ENCODE data around the gene CCDC171. TPM values are rescaled to one million over a fixed set of nuclear protein-coding genes. Genes with fewer than 3 reads are reported as not detected.
A peak's percentile ranks its signal among the peaks of the same experiment; 100 is the strongest.

Gene CCDC171
- total and polyA plus RNA-seq, 10 of the 15 experiments (the other 5 are each of a cell fraction or from before 2014, with no cell fraction given) = 1.00 to 7.2 (median 2.8) TPM

- ATAC-seq (peak; percentile 41), FAIRE-seq (no peak), DNase-seq (ENCODE audit: low read depth, low spot score) (no peak)
- Histone ChIP-seq H4K20me1 (ENCODE audit: control insufficient read depth, insufficient read depth) (no peaks in the 10 kb centered on the region; the same call in 1 of the 2 replicates), H2AFZ (ENCODE audit: control insufficient read depth, low read depth, low read length) (no peak overlapping the region), H3K27ac (ENCODE audit: control insufficient read depth, insufficient read depth) (no peak overlapping the region), H3K9ac (ENCODE audit: control insufficient read depth, insufficient read depth, low read length) (no peak overlapping the region), H3K27me3 (replicated peaks in 1 of 2; ENCODE audit: control insufficient read depth in 2 of 2, insufficient read depth in 2 of 2, low read length in 1 of 2) (no peaks in the 10 kb centered on the region), H3K4me2 (ENCODE audit: control insufficient read depth, insufficient read depth) (peak overlapping the region; percentile 45), H3K9me3 (replicated peaks; ENCODE audit: control insufficient read depth, insufficient read depth, low read length) (0 out of 3 replicates have a peak, but pooled peaks cover 1% of the 10 kb centered on the region), H3K4me1 (ENCODE audit: control insufficient read depth, insufficient read depth, low read length) (no peaks in the 10 kb centered on the region), H3K4me3 (peak overlapping the region; percentile 93; the same call in 1 of the 2 replicates), H3K36me3 (ENCODE audit: control insufficient read depth in 2 of 2, insufficient read depth in 2 of 2, low read length in 1 of 2) (peaks cover 4 to 19% of the 10 kb centered on the region in 2 experiments), H3K79me2 (ENCODE audit: control insufficient read depth, insufficient read depth, low read length) (peaks cover 93% of the 10 kb centered on the region)
- ChIA-PET POLR2A (interaction anchor here (0.7 to 1.4 kb wide), 3 partner anchors 24 to 47 kb away, joined by 3 to 4 read pairs (median 3); partner anchors contain the start of gene CCDC171), SMC1A (ENCODE audit: uncharacterized antibody, unreplicated experiment) (interaction anchor here (0.6 to 6.5 kb wide), 20 partner anchors 9 to 117 kb away, joined by 3 to 100 read pairs (median 6); no protein-coding TSS in a partner anchor), CTCF (interaction anchor here (0.7 to 4.2 kb wide), 19 partner anchors 8 to 135 kb away, joined by 3 to 32 read pairs (median 4); partner anchors contain the start of gene CCDC171), RAD21 (ENCODE audit: unreplicated experiment) (interaction anchor here (0.7 to 2.6 kb wide), 13 partner anchors 10 to 295 kb away, joined by 3 to 32 read pairs (median 6); partner anchors contain the start of genes CCDC171 and SNAPC3)
- WGBS (ENCODE audit: insufficient coverage, insufficient replicate concordance, low lambda C conversion rate, missing lambda C conversion rate) = 100% methylated on average over 3 of the region's 3 CpGs
- intact Hi-C loops (cut with micrococcal nuclease; ENCODE audit: unreplicated experiment) (loop anchor here (1.0 to 2.0 kb wide), 2 partner anchors 27 to 47 kb away; partner anchors contain the start of gene CCDC171), in situ Hi-C loops (cut with MboI) (no loop called here)
- BruUV-seq (replicated peaks) = no TSS peak
- TF ChIP-seq MXI1 (IDR thresholded peaks at IDR 0.05; ENCODE audit: low read depth, low read length) = 0 out of 2 replicates have a peak, but pooled peaks have one; percentile 45
- peak; percentile 76; the same call in 1 of the 2 replicates for TF ChIP-seq SPI1 (IDR thresholded peaks at IDR 0.05; ENCODE audit: borderline replicate concordance, insufficient read depth, low read depth, low read length)
- 0 out of 2 replicates have a peak, but pooled peaks have one; percentile 9 for TF ChIP-seq RUNX3 (IDR thresholded peaks at IDR 0.05; ENCODE audit: low read length)
- TF ChIP-seq CTCF (IDR thresholded peaks at IDR 0.05 in 2 of 3, conservative IDR thresholded peaks at IDR 0.05 in 1 of 3; ENCODE audit: control insufficient read depth in 2 of 3, extremely low read depth in 1 of 3, insufficient read depth in 1 of 3, low read depth in 3 of 3, low read length in 3 of 3) = peak; percentile 27 to 51 (median 27); a peak in 3 of 6 replicates
- peak; percentile 23; the same call in 1 of the 2 replicates for TF ChIP-seq SMC3 (IDR thresholded peaks at IDR 0.05; ENCODE audit: borderline replicate concordance, low read length)
- TF ChIP-seq SP1 (IDR thresholded peaks at IDR 0.05; ENCODE audit: low read depth, low read length) = no peak
- peak; percentile 29; the same call in 1 of the 2 replicates for TF ChIP-seq RAD21 (IDR thresholded peaks at IDR 0.05; ENCODE audit: insufficient read depth, low read depth, low read length)
- no peak for TF ChIP-seq ZNF274 (IDR thresholded peaks at IDR 0.05; ENCODE audit: insufficient read depth, insufficient read length)
Observed at GRCh38 chr9:15505921-15506320, 46.9 kb upstream of the CCDC171 start.

All from GM12878 (cell line).